ENCODE measurements around the gene ISG15. TPM values are rescaled to one million over a fixed set of nuclear protein-coding genes. Genes with fewer than 3 reads are reported as not detected.

Gene ISG15
- total RNA-seq, result 8.0 TPM

- peak; percentile 93 for DNase-seq
Observed at GRCh38 chr1:1013105-1013921, at the start of gene ISG15. Gene ISG15 (plus strand): TSS chr1:1013497. CDS start chr1:1013574, 77 bp downstream.

GRCh38 chr1:963746-964525, 49.4 kb upstream of the ISG15 start:
- DNase-seq, result no peak

GRCh38 chr1:964691-965525, 48.4 kb upstream of the ISG15 start:
- DNase-seq, result no peak

- no peak for DNase-seq
Observed at GRCh38 chr1:965526-966134, 47.7 kb upstream of the ISG15 start.

GRCh38 chr1:966135-966703, 47.1 kb upstream of the ISG15 start, which contains the start of gene PLEKHN1:
Gene PLEKHN1 (plus strand): TSS chr1:966482. CDS start chr1:966532, 50 bp downstream.
- DNase-seq, result no peak

- DNase-seq, result peak; percentile 48
Observed at GRCh38 chr1:966704-967300, 46.5 kb upstream of the ISG15 start.

GRCh38 chr1:967466-968343, 45.6 kb upstream of the ISG15 start:
- no peak for DNase-seq

GRCh38 chr1:969260-969855, 43.9 kb upstream of the ISG15 start:
- no peak for DNase-seq

GRCh38 chr1:970242-970972, 42.9 kb upstream of the ISG15 start:
- DNase-seq, result no peak

- no peak for DNase-seq
Observed at GRCh38 chr1:970973-971730, 42.1 kb upstream of the ISG15 start.

GRCh38 chr1:971751-972506, 41.4 kb upstream of the ISG15 start:
- no peak for DNase-seq

GRCh38 chr1:972726-973458, 40.4 kb upstream of the ISG15 start:
- DNase-seq, result no peak

GRCh38 chr1:973459-974292, 39.6 kb upstream of the ISG15 start:
- no peak for DNase-seq

- no peak for DNase-seq
Observed at GRCh38 chr1:974293-974640, 39.0 kb upstream of the ISG15 start.

- DNase-seq, result no peak
Observed at GRCh38 chr1:974687-975328, 38.5 kb upstream of the ISG15 start.

All from tongue (tissue), 2 donors.